SH-SY5Y (cell line): ENCODE data around the gene NUDT6.

Experiments used
- GATA2 ChIP-seq: IDR thresholded peaks from 2 replicates; pipeline ENCODE4 v1.6.1; 2011; ENCODE audit warnings: mild to moderate bottlenecking, low read depth, low read length
- GATA3 ChIP-seq: IDR thresholded peaks from 2 replicates; pipeline ENCODE4 v1.6.1; 2011; ENCODE audit warnings: low read depth, mild to moderate bottlenecking, low read length, moderate library complexity

DNA sequence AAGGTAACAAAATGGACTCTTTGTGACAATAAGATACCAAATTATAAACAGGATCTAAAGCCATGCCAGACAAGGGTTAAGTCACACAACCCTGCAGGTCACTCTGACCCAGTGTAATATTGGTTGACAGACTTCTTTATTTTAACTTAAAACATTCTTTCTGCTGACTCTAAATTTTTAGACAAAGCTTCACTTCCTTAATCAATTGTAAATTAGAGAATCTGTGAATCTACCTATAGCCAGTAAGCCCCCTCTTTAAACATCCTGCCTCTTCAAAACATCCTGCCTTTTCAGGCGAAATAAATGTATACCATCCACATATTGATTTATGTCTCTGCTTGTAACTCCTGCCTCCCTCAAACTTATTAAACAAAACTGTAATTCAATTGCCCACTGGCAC, 14.2 kb downstream of the NUDT6 start:
- TF ChIP-seq GATA2 (no peak), GATA3 (no peak)
